Hepatocyte (in vitro differentiated cells): ENCODE measurements around the gene CPNE4.

Experiments used
- EZH2 ChIP-seq: fragments of 200-600 bp; sonication (generic); IDR thresholded peaks from 2 replicates; pipeline ENCODE4 v1.6.1; 2016; ENCODE audit warnings: antibody characterized with exemption, mild to moderate bottlenecking, borderline replicate concordance
- EZH2phosphoT487 ChIP-seq: fragments of 200-600 bp; sonication (generic); IDR thresholded peaks from one replicate; pipeline ENCODE4 v1.6.1; 2018; ENCODE audit warnings: antibody characterized with exemption, mild to moderate bottlenecking, low read depth, moderate library complexity; ENCODE audit not compliant: unreplicated experiment, severe bottlenecking
- TF ChIP-seq, protein P1 (sequence below): fragments of 200-600 bp; sonication (generic); IDR thresholded peaks from 2 replicates; pipeline ENCODE4 v1.5.1; 2016; ENCODE audit warnings: antibody characterized with exemption, mild to moderate bottlenecking; ENCODE audit not compliant: poor library complexity

- TF ChIP-seq, protein P1, sequence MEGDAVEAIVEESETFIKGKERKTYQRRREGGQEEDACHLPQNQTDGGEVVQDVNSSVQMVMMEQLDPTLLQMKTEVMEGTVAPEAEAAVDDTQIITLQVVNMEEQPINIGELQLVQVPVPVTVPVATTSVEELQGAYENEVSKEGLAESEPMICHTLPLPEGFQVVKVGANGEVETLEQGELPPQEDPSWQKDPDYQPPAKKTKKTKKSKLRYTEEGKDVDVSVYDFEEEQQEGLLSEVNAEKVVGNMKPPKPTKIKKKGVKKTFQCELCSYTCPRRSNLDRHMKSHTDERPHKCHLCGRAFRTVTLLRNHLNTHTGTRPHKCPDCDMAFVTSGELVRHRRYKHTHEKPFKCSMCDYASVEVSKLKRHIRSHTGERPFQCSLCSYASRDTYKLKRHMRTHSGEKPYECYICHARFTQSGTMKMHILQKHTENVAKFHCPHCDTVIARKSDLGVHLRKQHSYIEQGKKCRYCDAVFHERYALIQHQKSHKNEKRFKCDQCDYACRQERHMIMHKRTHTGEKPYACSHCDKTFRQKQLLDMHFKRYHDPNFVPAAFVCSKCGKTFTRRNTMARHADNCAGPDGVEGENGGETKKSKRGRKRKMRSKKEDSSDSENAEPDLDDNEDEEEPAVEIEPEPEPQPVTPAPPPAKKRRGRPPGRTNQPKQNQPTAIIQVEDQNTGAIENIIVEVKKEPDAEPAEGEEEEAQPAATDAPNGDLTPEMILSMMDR: no peak
- no peak for TF ChIP-seq EZH2
- no peak for TF ChIP-seq EZH2phosphoT487
These were observed 365.2 kb downstream of the CPNE4 start for GRCh38 chr3:131669600-131669999.
